A549 (cell line): ENCODE results near the gene MYH9.

Source experiments
- CTCF ChIP-seq: fragments of >200 bp; sonication (Bioruptor Twin); formaldehyde crosslinking; IDR thresholded peaks from 3 replicates; pipeline ENCODE4 v1.5.1; 2016
- ESRRA ChIP-seq: fragments of 150-350 bp; IDR thresholded peaks from 2 replicates; pipeline ENCODE4 v1.6.1; 2014; ENCODE audit warnings: mild to moderate bottlenecking, low read length, borderline replicate concordance
- FOSL2 ChIP-seq, 2 experiments: fragments of 450-650 bp in 1 of 2; fragments of >200 bp in 1 of 2; sonication (Bioruptor Twin) in 1 of 2; formaldehyde crosslinking; IDR thresholded peaks; 2 replicates each; pipeline versions ENCODE4 v1.5.0 to v1.6.1; 2016 to 2020; ENCODE audit warnings: mild to moderate bottlenecking in 1 of 2, moderate library complexity in 1 of 2
- KDM5A ChIP-seq: fragments of 200-600 bp; sonication (generic); IDR thresholded peaks from 2 replicates; pipeline ENCODE4 v1.6.1; 2016; ENCODE audit warnings: antibody characterized with exemption, mild to moderate bottlenecking
- MYC ChIP-seq: IDR thresholded peaks from 2 replicates; pipeline ENCODE4 v1.6.1; 2012; ENCODE audit warnings: mild to moderate bottlenecking, inconsistent platforms, low read length, improper control_type of control experiment, borderline replicate concordance
- PHF8 ChIP-seq: fragments of 200-600 bp; sonication (generic); IDR thresholded peaks from 2 replicates; pipeline ENCODE4 v1.6.1; 2016; ENCODE audit warnings: low read depth, mild to moderate bottlenecking, antibody characterized with exemption, moderate library complexity, borderline replicate concordance
- POLR2A ChIP-seq: IDR thresholded peaks from 2 replicates; pipeline ENCODE4 v1.6.1; 2012; ENCODE audit warnings: mild to moderate bottlenecking, low read length
- RAD21 ChIP-seq, 2 experiments: fragments of >200 bp in 1 of 2; sonication (Bioruptor Twin) in 1 of 2; formaldehyde crosslinking in 1 of 2; IDR thresholded peaks in 1 of 2; conservative IDR thresholded peaks in 1 of 2; 2 replicates in 1 of 2; 3 replicates in 1 of 2; pipeline ENCODE4 v1.6.1; 2012 to 2018; ENCODE audit warnings: inconsistent platforms in 1 of 2
- RFX5 ChIP-seq: fragments of 450-650 bp; IDR thresholded peaks from 2 replicates; pipeline ENCODE4 v1.7.1; 2014; ENCODE audit warnings: antibody characterized with exemption, mild to moderate bottlenecking, moderate library complexity
- ZC3H11A ChIP-seq: fragments of 450-650 bp; IDR thresholded peaks from 2 replicates; pipeline ENCODE4 v1.6.1; 2014; ENCODE audit warnings: antibody characterized with exemption, mild to moderate bottlenecking
- TF ChIP-seq, protein P1 (sequence below): fragments of 250-450 bp; sonication (Bioruptor Pico); IDR thresholded peaks from 2 replicates; pipeline ENCODE4 v1.5.0; 2021; ENCODE audit warnings: mild to moderate bottlenecking, moderate library complexity, borderline replicate concordance
- TF ChIP-seq, protein P2 (sequence below): fragments of 200-600 bp; sonication (generic); IDR thresholded peaks from 2 replicates; pipeline ENCODE4 v1.6.1; 2016; ENCODE audit warnings: antibody characterized with exemption, mild to moderate bottlenecking, moderate library complexity

GRCh38 chr22:36424901-36425579, 37.3 kb upstream of the MYH9 start:
- no peak for TF ChIP-seq FOSL2 (IDR thresholded peaks at IDR 0.05)
- TF ChIP-seq FOSL2 (CRISPR knock-in tag; IDR thresholded peaks at IDR 0.05) = no peak
- TF ChIP-seq CTCF = no peak
- no peak for TF ChIP-seq ZC3H11A
- no peak for TF ChIP-seq ESRRA
- TF ChIP-seq POLR2A = no peak
- no peak for TF ChIP-seq RFX5
- no peak for TF ChIP-seq RAD21 (conservative IDR thresholded peaks at IDR 0.05 in 1 of 2, IDR thresholded peaks at IDR 0.05 in 1 of 2)
- TF ChIP-seq KDM5A = no peak
- no peak for TF ChIP-seq PHF8
- TF ChIP-seq MYC = no peak
- TF ChIP-seq, protein P1, sequence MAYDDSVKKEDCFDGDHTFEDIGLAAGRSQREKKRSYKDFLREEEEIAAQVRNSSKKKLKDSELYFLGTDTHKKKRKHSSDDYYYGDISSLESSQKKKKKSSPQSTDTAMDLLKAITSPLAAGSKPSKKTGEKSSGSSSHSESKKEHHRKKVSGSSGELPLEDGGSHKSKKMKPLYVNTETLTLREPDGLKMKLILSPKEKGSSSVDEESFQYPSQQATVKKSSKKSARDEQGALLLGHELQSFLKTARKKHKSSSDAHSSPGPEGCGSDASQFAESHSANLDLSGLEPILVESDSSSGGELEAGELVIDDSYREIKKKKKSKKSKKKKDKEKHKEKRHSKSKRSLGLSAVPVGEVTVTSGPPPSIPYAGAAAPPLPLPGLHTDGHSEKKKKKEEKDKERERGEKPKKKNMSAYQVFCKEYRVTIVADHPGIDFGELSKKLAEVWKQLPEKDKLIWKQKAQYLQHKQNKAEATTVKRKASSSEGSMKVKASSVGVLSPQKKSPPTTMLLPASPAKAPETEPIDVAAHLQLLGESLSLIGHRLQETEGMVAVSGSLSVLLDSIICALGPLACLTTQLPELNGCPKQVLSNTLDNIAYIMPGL (CRISPR knock-in tag) = no peak
- TF ChIP-seq, protein P2, sequence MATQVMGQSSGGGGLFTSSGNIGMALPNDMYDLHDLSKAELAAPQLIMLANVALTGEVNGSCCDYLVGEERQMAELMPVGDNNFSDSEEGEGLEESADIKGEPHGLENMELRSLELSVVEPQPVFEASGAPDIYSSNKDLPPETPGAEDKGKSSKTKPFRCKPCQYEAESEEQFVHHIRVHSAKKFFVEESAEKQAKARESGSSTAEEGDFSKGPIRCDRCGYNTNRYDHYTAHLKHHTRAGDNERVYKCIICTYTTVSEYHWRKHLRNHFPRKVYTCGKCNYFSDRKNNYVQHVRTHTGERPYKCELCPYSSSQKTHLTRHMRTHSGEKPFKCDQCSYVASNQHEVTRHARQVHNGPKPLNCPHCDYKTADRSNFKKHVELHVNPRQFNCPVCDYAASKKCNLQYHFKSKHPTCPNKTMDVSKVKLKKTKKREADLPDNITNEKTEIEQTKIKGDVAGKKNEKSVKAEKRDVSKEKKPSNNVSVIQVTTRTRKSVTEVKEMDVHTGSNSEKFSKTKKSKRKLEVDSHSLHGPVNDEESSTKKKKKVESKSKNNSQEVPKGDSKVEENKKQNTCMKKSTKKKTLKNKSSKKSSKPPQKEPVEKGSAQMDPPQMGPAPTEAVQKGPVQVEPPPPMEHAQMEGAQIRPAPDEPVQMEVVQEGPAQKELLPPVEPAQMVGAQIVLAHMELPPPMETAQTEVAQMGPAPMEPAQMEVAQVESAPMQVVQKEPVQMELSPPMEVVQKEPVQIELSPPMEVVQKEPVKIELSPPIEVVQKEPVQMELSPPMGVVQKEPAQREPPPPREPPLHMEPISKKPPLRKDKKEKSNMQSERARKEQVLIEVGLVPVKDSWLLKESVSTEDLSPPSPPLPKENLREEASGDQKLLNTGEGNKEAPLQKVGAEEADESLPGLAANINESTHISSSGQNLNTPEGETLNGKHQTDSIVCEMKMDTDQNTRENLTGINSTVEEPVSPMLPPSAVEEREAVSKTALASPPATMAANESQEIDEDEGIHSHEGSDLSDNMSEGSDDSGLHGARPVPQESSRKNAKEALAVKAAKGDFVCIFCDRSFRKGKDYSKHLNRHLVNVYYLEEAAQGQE = no peak
